Activated gamma-delta T cell (primary cell): Measurements from ENCODE around the gene CARF.

Experiments used
- DNase-seq: peaks from one replicate; lab custom pipeline; 2025; lab: John Stamatoyannopoulos, UW

The CARF gene

GRCh38 chr2:203018181-203018580 is 106.1 kb downstream of the CARF start:
- DNase-seq = no peak

GRCh38 chr2:203019142-203019541 is 107.1 kb downstream of the CARF start:
- DNase-seq = no peak

GRCh38 chr2:203021991-203022390 is 109.9 kb downstream of the CARF start:
- no peak for DNase-seq

- no peak for DNase-seq
Observed at GRCh38 chr2:203022751-203023150, 110.7 kb downstream of the CARF start.

GRCh38 chr2:203025592-203025991 is 113.5 kb downstream of the CARF start:
- no peak for DNase-seq

- DNase-seq = no peak
Observed at GRCh38 chr2:203030545-203030944, 118.5 kb downstream of the CARF start.

GRCh38 chr2:203030991-203031390 is 118.9 kb downstream of the CARF start:
- DNase-seq = no peak

GRCh38 chr2:203033395-203033794 is 121.3 kb downstream of the CARF start:
- DNase-seq = no peak

- DNase-seq = no peak
Observed at GRCh38 chr2:203035879-203036470, 123.9 kb downstream of the CARF start.
